OCI-LY1 (cell line): ENCODE measurements around the gene ZSCAN10.

Experiments used
- H2AFZ ChIP-seq: fragments of 200-600 bp; sonication (generic), shearing (Covaris generic); 2 replicates; pipeline ENCODE4 v1.6.0; 2014; ENCODE audit warnings: antibody characterized with exemption, mild to moderate bottlenecking, low read length
- H3F3A ChIP-seq: fragments of 200-600 bp; sonication (generic), shearing (Covaris generic); 2 replicates; pipeline ENCODE4 v1.6.0; 2014; ENCODE audit warnings: mild to moderate bottlenecking, antibody characterized with exemption, low read length, moderate library complexity; ENCODE audit not compliant: insufficient read depth
- H3K27ac ChIP-seq: fragments of 200-600 bp; sonication (generic); 2 replicates; pipeline ENCODE4 v1.5.1; 2014; ENCODE audit warnings: low read length, mixed run types, mild to moderate bottlenecking, low read depth; ENCODE audit not compliant: poor library complexity, severe bottlenecking
- H3K27me3 ChIP-seq: fragments of 200-600 bp; sonication (generic); 2 replicates; pipeline ENCODE4 v1.6.0; 2014; ENCODE audit warnings: antibody characterized with exemption, mild to moderate bottlenecking, low read length, moderate library complexity; ENCODE audit not compliant: insufficient read depth
- H3K36me3 ChIP-seq: fragments of 200-600 bp; sonication (generic); 2 replicates; pipeline ENCODE4 v1.6.1; 2014; ENCODE audit warnings: mild to moderate bottlenecking, antibody characterized with exemption, low read length, moderate library complexity, mixed read lengths; ENCODE audit not compliant: insufficient read depth
- H3K4me1 ChIP-seq: fragments of 200-600 bp; sonication (generic); 2 replicates; pipeline ENCODE4 v1.5.1; 2014; ENCODE audit warnings: mild to moderate bottlenecking, low read length, moderate library complexity; ENCODE audit not compliant: insufficient read depth, severe bottlenecking
- H3K4me2 ChIP-seq: fragments of 200-600 bp; sonication (generic), shearing (Covaris generic); 2 replicates; pipeline ENCODE4 v1.6.1; 2014; ENCODE audit warnings: low read length
- H3K4me3 ChIP-seq: fragments of 200-600 bp; sonication (generic); 2 replicates; pipeline ENCODE4 v1.5.1; 2014; ENCODE audit warnings: low read length, low read depth, mild to moderate bottlenecking, mixed read lengths; ENCODE audit not compliant: poor library complexity, severe bottlenecking
- H3K79me2 ChIP-seq: fragments of 200-600 bp; shearing (Covaris generic); 2 replicates; pipeline ENCODE4 v1.6.1; 2016; ENCODE audit warnings: mixed run types, low read length, mixed read lengths; ENCODE audit not compliant: insufficient read depth
- H3K9ac ChIP-seq: fragments of 200-600 bp; sonication (generic), shearing (Covaris generic); 2 replicates; pipeline ENCODE4 v1.6.1; 2014; ENCODE audit warnings: mild to moderate bottlenecking, low read length, mixed read lengths
- H3K9me2 ChIP-seq: fragments of 200-600 bp; sonication (generic), shearing (Covaris generic); 2 replicates; pipeline ENCODE4 v1.6.1; 2014; ENCODE audit warnings: low read depth, mild to moderate bottlenecking, low read length, mixed read lengths
- H3K9me3 ChIP-seq: fragments of 200-600 bp; shearing (Covaris generic); 2 replicates; pipeline ENCODE4 v1.6.1; 2014; ENCODE audit warnings: low read length, mixed read lengths
- H4K20me1 ChIP-seq: fragments of 200-600 bp; sonication (generic), shearing (Covaris generic); 2 replicates; pipeline ENCODE4 v1.6.0; 2016; ENCODE audit warnings: mild to moderate bottlenecking, low read length; ENCODE audit not compliant: insufficient read depth
- CTCF ChIP-seq: fragments of 200-600 bp; sonication (generic), shearing (Covaris generic); IDR thresholded peaks from 2 replicates; pipeline ENCODE4 v1.5.1; 2017; ENCODE audit warnings: mild to moderate bottlenecking, antibody characterized with exemption, low read length, moderate library complexity, mixed read lengths
- EZH2 ChIP-seq: fragments of 200-600 bp; sonication (generic), shearing (Covaris generic); IDR thresholded peaks from 2 replicates; pipeline ENCODE4 v1.8.0; 2017; ENCODE audit warnings: borderline replicate concordance, mixed run types, mild to moderate bottlenecking, antibody characterized with exemption, low read length, moderate library complexity, mixed read lengths

ZSCAN10 gene

GRCh38 chr16:3101018-3101840 lies 2.1 kb upstream of the ZSCAN10 start:
- H3K9me2 ChIP-seq: no peaks in the 10 kb centered on the region
- no peaks in the 10 kb centered on the region for H3K9me3 ChIP-seq

DNA sequence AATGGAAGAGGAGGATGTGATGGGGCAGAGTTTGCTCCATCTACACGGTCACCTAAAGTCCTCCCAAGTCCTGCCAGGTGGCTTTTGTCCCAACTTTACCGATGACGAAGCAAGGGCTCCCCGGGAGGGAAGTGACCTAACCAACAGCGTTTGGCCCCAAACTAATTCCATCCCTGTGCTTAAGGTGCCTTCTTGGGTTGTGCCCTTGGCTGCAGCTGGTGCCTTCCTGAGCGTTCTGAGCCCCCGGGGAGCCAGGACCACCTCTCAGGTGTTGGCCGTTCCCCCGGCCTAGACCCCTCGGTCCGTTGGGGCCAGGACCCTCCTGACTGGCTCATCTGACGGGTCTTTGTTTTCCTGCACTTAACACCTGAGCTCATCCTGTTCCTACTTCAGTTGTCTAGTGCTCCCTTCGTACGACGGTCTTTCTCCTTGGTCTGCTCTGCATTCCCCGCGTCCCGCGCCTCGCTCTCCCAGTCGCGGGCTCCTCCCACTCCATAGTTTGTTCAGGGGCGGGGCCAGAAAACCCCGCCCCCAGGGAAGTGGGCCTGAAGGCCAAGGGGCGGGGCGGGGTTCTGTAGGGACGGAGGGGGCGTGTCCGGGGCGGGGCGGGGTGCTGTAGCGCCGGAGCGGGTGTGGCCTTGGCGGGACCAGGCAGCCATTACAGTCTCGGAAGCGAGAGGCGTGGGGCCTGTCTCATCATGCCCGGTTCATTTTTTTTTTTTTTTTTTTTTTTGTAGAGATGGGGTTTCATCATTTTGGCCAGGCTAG lies 822 bp upstream of the ZSCAN10 start:
- H3K27me3 ChIP-seq: no peaks in the 10 kb centered on the region
- H3F3A ChIP-seq: peaks cover 6% of the 10 kb centered on the region; the same call in 1 of the 2 replicates
- no peaks in the 10 kb centered on the region for H3K79me2 ChIP-seq
- TF ChIP-seq EZH2: no peak
- TF ChIP-seq CTCF: no peak
- no peak overlapping the region for H2AFZ ChIP-seq
- no peak overlapping the region for H3K27ac ChIP-seq
- H3K4me1 ChIP-seq: peaks cover 25% of the 10 kb centered on the region
- peak overlapping the region; percentile 41 for H3K4me3 ChIP-seq
- H3K4me2 ChIP-seq: peak overlapping the region; percentile 56
- H3K9me3 ChIP-seq: no peaks in the 10 kb centered on the region
- no peaks in the 10 kb centered on the region for H4K20me1 ChIP-seq
- no peaks in the 10 kb centered on the region for H3K36me3 ChIP-seq
- no peak overlapping the region for H3K9ac ChIP-seq
- no peaks in the 10 kb centered on the region for H3K9me2 ChIP-seq

More at GRCh38 chr16:3101018-3101840, 2.1 kb upstream of the ZSCAN10 start:
- no peak overlapping the region for H2AFZ ChIP-seq
- peaks cover 6% of the 10 kb centered on the region; the same call in 1 of the 2 replicates for H3F3A ChIP-seq
- no peaks in the 10 kb centered on the region for H3K27me3 ChIP-seq
- TF ChIP-seq EZH2 (no peak), CTCF (peak; percentile 75)
- no peaks in the 10 kb centered on the region for H4K20me1 ChIP-seq
- H3K27ac ChIP-seq: peak overlapping the region; percentile 58
- H3K4me2 ChIP-seq: peak overlapping the region; percentile 47
- no peaks in the 10 kb centered on the region for H3K79me2 ChIP-seq
- peak overlapping the region; percentile 33 for H3K4me3 ChIP-seq
- peaks cover 33% of the 10 kb centered on the region for H3K4me1 ChIP-seq
- no peaks in the 10 kb centered on the region for H3K36me3 ChIP-seq
- no peak overlapping the region for H3K9ac ChIP-seq

- no peak overlapping the region for H3K9ac ChIP-seq
- H3K9me2 ChIP-seq: no peaks in the 10 kb centered on the region
- H3K4me3 ChIP-seq: no peak overlapping the region
- peaks cover 6% of the 10 kb centered on the region; the same call in 1 of the 2 replicates for H3F3A ChIP-seq
- peaks cover 25% of the 10 kb centered on the region for H3K4me1 ChIP-seq
- no peaks in the 10 kb centered on the region for H3K36me3 ChIP-seq
- no peaks in the 10 kb centered on the region for H4K20me1 ChIP-seq
- H3K79me2 ChIP-seq: no peaks in the 10 kb centered on the region
- TF ChIP-seq EZH2 (no peak), CTCF (no peak)
- H3K4me2 ChIP-seq: no peak overlapping the region
- no peak overlapping the region for H3K27ac ChIP-seq
- H2AFZ ChIP-seq: no peak overlapping the region
- no peaks in the 10 kb centered on the region for H3K27me3 ChIP-seq
- H3K9me3 ChIP-seq: no peaks in the 10 kb centered on the region
Observed at GRCh38 chr16:3099395-3099731, 269 bp upstream of the ZSCAN10 start.
